PC-9 (cell line): ENCODE data around the gene CHST12.
"Not testable (repeated sequence)": the region's sequence is repeated elsewhere in the genome, so short reads cannot be mapped to it uniquely, and the experiment has no call there.

ENCODE experiments used
- EZH2 ChIP-seq: fragments of 200-600 bp; sonication (generic); IDR thresholded peaks from 2 replicates; pipeline ENCODE4 v1.8.0; 2017; ENCODE audit warnings: antibody characterized with exemption, low read depth
- TF ChIP-seq, protein P1 (sequence below): fragments of 200-600 bp; sonication (generic); conservative IDR thresholded peaks from 2 replicates; pipeline ENCODE4 v1.6.1; 2017; ENCODE audit warnings: mixed run types, antibody characterized with exemption, mild to moderate bottlenecking, moderate library complexity

DNA sequence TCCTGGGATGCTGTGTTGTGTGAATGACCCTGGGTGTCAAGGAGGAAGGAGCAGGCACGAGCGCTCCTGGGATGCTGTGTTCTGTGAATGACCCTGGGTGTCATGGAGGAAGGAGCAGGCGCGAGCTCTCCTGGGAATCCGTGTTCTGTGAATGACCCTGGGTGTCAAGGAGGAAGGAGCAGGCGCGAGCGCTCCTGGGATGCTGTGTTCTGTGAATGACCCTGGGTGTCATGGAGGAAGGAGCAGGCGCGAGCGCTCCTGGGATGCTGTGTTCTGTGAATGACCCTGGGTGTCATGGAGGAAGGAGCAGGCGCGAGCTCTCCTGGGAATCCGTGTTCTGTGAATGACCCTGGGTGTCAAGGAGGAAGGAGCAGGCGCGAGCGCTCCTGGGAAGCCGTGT is 25.9 kb upstream of the CHST12 start:
- TF ChIP-seq, protein P1, sequence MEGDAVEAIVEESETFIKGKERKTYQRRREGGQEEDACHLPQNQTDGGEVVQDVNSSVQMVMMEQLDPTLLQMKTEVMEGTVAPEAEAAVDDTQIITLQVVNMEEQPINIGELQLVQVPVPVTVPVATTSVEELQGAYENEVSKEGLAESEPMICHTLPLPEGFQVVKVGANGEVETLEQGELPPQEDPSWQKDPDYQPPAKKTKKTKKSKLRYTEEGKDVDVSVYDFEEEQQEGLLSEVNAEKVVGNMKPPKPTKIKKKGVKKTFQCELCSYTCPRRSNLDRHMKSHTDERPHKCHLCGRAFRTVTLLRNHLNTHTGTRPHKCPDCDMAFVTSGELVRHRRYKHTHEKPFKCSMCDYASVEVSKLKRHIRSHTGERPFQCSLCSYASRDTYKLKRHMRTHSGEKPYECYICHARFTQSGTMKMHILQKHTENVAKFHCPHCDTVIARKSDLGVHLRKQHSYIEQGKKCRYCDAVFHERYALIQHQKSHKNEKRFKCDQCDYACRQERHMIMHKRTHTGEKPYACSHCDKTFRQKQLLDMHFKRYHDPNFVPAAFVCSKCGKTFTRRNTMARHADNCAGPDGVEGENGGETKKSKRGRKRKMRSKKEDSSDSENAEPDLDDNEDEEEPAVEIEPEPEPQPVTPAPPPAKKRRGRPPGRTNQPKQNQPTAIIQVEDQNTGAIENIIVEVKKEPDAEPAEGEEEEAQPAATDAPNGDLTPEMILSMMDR = not testable (repeated sequence)
- not testable (repeated sequence) for TF ChIP-seq EZH2
